A549 (cell line): Measurements from ENCODE around the gene MMS19. TPM values are rescaled to one million over a fixed set of nuclear protein-coding genes. Genes with fewer than 3 reads are reported as not detected.
A peak's percentile ranks its signal among the peaks of the same experiment; 100 is the strongest.

Source experiments
- ATAC-seq, 2 experiments: fragments of 200-7000 bp in 1 of 2; fragments of >200 bp in 1 of 2; cut with Nextera tagmentation in 1 of 2; cut with Tn5 transposase in 1 of 2; 3 replicates each; pipeline versions ENCODE4 v1.8.0 to v1.9.1; 2018 to 2020; ENCODE audit warnings: mild to moderate bottlenecking in 1 of 2, moderate library complexity in 1 of 2
- CTCF ChIA-PET: fragments of 300-600 bp; sonication (Branson Sonifier 250); formaldehyde crosslinking; extraction: SDS; loops from one replicate; lab custom pipeline; 2021; ENCODE audit warnings: antibody characterized with exemption, inconsistent platforms; lab: Yijun Ruan, JAX
- POLR2A ChIA-PET: fragments of 350-600 bp; formaldehyde crosslinking; extraction: SDS; loops from one replicate; lab custom pipeline; 2021; ENCODE audit warnings: antibody characterized with exemption, inconsistent platforms; lab: Yijun Ruan, JAX
- DNase-seq, 2 experiments: peaks; one replicate each; pipeline versions ENCODE4 v3.0.0 to v3.0.0-alpha.2; 2011 to 2016; ENCODE audit warnings: low read depth in 1 of 2, low spot score in 1 of 2
- FAIRE-seq: peaks from 2 replicates; lab custom pipeline; 2011; peaks lifted over from hg19 to GRCh38; lab: Jason Lieb, UNC
- H3K27ac ChIP-seq, 2 experiments: fragments of >200 bp; sonication (Bioruptor Twin); formaldehyde crosslinking; 3 replicates each; pipeline ENCODE4 v1.5.1; 2016 to 2017
- H3K4me1 ChIP-seq: fragments of >200 bp; sonication (Bioruptor Twin); formaldehyde crosslinking; 3 replicates; pipeline ENCODE4 v1.6.1; 2016
- H3K4me2 ChIP-seq: fragments of >200 bp; sonication (Bioruptor Twin); formaldehyde crosslinking; 3 replicates; pipeline ENCODE4 v1.6.1; 2016
- H3K4me3 ChIP-seq: fragments of >200 bp; sonication (Bioruptor Twin); formaldehyde crosslinking; 3 replicates; pipeline ENCODE4 v1.5.1; 2016
- H3K9me3 ChIP-seq: fragments of >200 bp; sonication (Bioruptor Twin); formaldehyde crosslinking; 3 replicates; pipeline ENCODE4 v1.6.1; 2016
- CBX2 ChIP-seq: fragments of 200-600 bp; sonication (generic); IDR thresholded peaks from 2 replicates; pipeline ENCODE4 v1.6.1; 2016; ENCODE audit warnings: low read depth, mild to moderate bottlenecking, borderline replicate concordance
- CEBPB ChIP-seq, 2 experiments: fragments of >200 bp in 1 of 2; sonication (Bioruptor Twin) in 1 of 2; formaldehyde crosslinking in 1 of 2; IDR thresholded peaks; 2 replicates each; pipeline ENCODE4 v1.6.1; 2012 to 2016
- CHD2 ChIP-seq: fragments of 150-350 bp; IDR thresholded peaks from 2 replicates; pipeline ENCODE4 v1.6.1; 2014; ENCODE audit warnings: low read length; ENCODE audit not compliant: partially characterized antibody
- ESRRA ChIP-seq: fragments of 150-350 bp; IDR thresholded peaks from 2 replicates; pipeline ENCODE4 v1.6.1; 2014; ENCODE audit warnings: mild to moderate bottlenecking, low read length, borderline replicate concordance
- HDAC2 ChIP-seq: fragments of 200-600 bp; sonication (generic); IDR thresholded peaks from 2 replicates; pipeline ENCODE4 v1.6.1; 2016
- KDM5A ChIP-seq: fragments of 200-600 bp; sonication (generic); IDR thresholded peaks from 2 replicates; pipeline ENCODE4 v1.6.1; 2016; ENCODE audit warnings: antibody characterized with exemption, mild to moderate bottlenecking
- NPAS2 ChIP-seq: fragments of 250-450 bp; sonication (Bioruptor Pico); IDR thresholded peaks from 2 replicates; pipeline ENCODE4 v1.8.0; 2022; ENCODE audit warnings: mild to moderate bottlenecking, moderate library complexity, borderline replicate concordance
- PHF8 ChIP-seq: fragments of 200-600 bp; sonication (generic); IDR thresholded peaks from 2 replicates; pipeline ENCODE4 v1.6.1; 2016; ENCODE audit warnings: low read depth, mild to moderate bottlenecking, antibody characterized with exemption, moderate library complexity, borderline replicate concordance
- RNF2 ChIP-seq: fragments of 200-600 bp; sonication (generic); IDR thresholded peaks from 2 replicates; pipeline ENCODE4 v1.6.1; 2016; ENCODE audit warnings: low read depth, mild to moderate bottlenecking, antibody characterized with exemption, moderate library complexity, borderline replicate concordance
- TP53 ChIP-seq: fragments of 250-450 bp; sonication (Bioruptor Pico); IDR thresholded peaks from 2 replicates; pipeline ENCODE4 v1.5.0; 2021; ENCODE audit warnings: mild to moderate bottlenecking, moderate library complexity
- ZFP36 ChIP-seq: fragments of 450-650 bp; IDR thresholded peaks from 2 replicates; pipeline ENCODE4 v1.6.1; 2014; ENCODE audit warnings: borderline replicate concordance; ENCODE audit not compliant: partially characterized antibody
- ZNF302 ChIP-seq: fragments of 250-450 bp; sonication (Bioruptor Pico); IDR thresholded peaks from 2 replicates; pipeline ENCODE4 v1.9.0; 2021; ENCODE audit warnings: inconsistent platforms, mild to moderate bottlenecking, moderate library complexity
- ZSCAN20 ChIP-seq: fragments of 250-450 bp; sonication (Bioruptor Pico); IDR thresholded peaks from 2 replicates; pipeline ENCODE4 v1.8.0; 2022; ENCODE audit warnings: mild to moderate bottlenecking, moderate library complexity
- WGBS: methylation state at CpG from one replicate; pipeline ENCODE4 v1.1.6; 2017; ENCODE audit errors: missing lambda C conversion rate; 5-methylcytosine and 5-hydroxymethylcytosine counted together
- polyA plus RNA-seq, 4 experiments: library from polyadenylated mRNA; depleted of rRNA in 3 of 4; stranded (reverse); fragments of >200 nt; fragmentation: RNase III in 1 of 4; extraction: RNeasy Plus Mini Kit Qiagen cat#74134 plus additional on column Dnase treatment in 1 of 4; gene quantifications; 2 replicates in 3 of 4; 3 replicates in 1 of 4; pipeline ENCODE4 v1.2.3, GENCODE V29; 2011 to 2017
- TF ChIP-seq, protein P1 (sequence below): fragments of 250-450 bp; sonication (Bioruptor Pico); IDR thresholded peaks from 2 replicates; pipeline ENCODE4 v1.5.0; 2021; ENCODE audit warnings: mild to moderate bottlenecking, moderate library complexity, borderline replicate concordance
- TF ChIP-seq, protein P2 (sequence below): IDR thresholded peaks from 2 replicates; pipeline ENCODE4 v1.6.1; 2012
- TF ChIP-seq, protein P3 (sequence below): fragments of >200 bp; sonication (Bioruptor Twin); formaldehyde crosslinking; IDR thresholded peaks from 3 replicates; pipeline ENCODE4 v1.5.1; 2016
- TF ChIP-seq, protein P4 (sequence below): fragments of 150-350 bp; IDR thresholded peaks from 2 replicates; pipeline ENCODE4 v1.6.1; 2014; ENCODE audit warnings: low read depth, mild to moderate bottlenecking, low read length
- TF ChIP-seq, protein P5 (sequence below): IDR thresholded peaks from 2 replicates; pipeline ENCODE4 v1.6.1; 2012
- TF ChIP-seq, protein P6 (sequence below): IDR thresholded peaks from 2 replicates; pipeline ENCODE4 v1.6.1; 2012; ENCODE audit warnings: low read depth, borderline replicate concordance

The MMS19 gene
- polyA plus RNA-seq, 2 of the 4 experiments (the other 2 are of a cell fraction): 60.6 to 65.6 TPM

DNA sequence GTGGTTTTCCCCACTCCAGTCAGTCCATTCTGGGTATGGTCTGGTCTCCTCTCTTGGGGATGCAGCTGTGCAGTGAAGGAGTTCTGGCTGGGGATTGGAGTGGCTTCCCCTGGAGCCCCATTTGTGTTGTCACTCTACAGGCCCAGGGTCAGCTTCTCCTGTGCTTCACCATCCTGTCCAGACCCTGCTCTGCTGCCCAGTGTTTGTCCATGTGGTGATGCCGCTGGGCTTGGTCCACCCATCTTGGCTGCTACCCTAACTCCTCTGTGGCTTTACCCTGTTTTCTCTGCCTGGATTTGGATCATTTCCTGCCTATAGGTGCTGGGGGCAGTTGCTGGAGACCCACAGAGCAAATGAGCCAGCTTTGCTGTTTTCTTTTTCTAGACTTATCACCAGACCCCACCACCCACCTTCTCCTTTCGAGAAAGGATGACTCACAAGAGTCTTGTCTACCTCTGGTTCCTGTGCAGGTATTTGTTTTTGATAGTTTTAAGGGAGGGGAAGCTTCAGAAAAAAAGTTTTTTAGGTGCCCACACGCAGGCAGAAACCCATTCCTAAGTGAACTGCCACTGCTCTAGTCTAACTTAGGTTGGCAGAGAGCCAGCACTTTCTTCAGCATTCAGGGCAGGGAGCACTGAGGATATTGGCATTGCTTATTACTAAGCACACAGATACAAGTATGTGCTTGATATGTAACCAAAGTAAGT is 43.7 kb downstream of the MMS19 start:
- peak in 1 of 2 experiments; percentile 16; a peak in 1 of 6 replicates for ATAC-seq
- no peaks in the 10 kb centered on the region for H3K4me1 ChIP-seq
- no peak overlapping the region for H3K4me3 ChIP-seq
- no peak overlapping the region for H3K4me2 ChIP-seq
- ChIA-PET CTCF (interaction anchor here (0.5 to 6.9 kb wide), 8 partner anchors 9 to 158 kb away, joined by 3 to 58 read pairs (median 4); no protein-coding TSS in a partner anchor), POLR2A (interaction anchor here (1.1 kb wide), 1 partner anchor 10 kb away, joined by 4 read pairs; no protein-coding TSS in a partner anchor)
- FAIRE-seq: no peak
- WGBS: 84% methylated on average over 3 of the region's 3 CpGs
- no peaks in the 10 kb centered on the region for H3K9me3 ChIP-seq
- TF ChIP-seq KDM5A: no peak
- TF ChIP-seq ESRRA: no peak
- TF ChIP-seq, protein P1, sequence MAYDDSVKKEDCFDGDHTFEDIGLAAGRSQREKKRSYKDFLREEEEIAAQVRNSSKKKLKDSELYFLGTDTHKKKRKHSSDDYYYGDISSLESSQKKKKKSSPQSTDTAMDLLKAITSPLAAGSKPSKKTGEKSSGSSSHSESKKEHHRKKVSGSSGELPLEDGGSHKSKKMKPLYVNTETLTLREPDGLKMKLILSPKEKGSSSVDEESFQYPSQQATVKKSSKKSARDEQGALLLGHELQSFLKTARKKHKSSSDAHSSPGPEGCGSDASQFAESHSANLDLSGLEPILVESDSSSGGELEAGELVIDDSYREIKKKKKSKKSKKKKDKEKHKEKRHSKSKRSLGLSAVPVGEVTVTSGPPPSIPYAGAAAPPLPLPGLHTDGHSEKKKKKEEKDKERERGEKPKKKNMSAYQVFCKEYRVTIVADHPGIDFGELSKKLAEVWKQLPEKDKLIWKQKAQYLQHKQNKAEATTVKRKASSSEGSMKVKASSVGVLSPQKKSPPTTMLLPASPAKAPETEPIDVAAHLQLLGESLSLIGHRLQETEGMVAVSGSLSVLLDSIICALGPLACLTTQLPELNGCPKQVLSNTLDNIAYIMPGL (CRISPR knock-in tag): no peak
- TF ChIP-seq, protein P2, sequence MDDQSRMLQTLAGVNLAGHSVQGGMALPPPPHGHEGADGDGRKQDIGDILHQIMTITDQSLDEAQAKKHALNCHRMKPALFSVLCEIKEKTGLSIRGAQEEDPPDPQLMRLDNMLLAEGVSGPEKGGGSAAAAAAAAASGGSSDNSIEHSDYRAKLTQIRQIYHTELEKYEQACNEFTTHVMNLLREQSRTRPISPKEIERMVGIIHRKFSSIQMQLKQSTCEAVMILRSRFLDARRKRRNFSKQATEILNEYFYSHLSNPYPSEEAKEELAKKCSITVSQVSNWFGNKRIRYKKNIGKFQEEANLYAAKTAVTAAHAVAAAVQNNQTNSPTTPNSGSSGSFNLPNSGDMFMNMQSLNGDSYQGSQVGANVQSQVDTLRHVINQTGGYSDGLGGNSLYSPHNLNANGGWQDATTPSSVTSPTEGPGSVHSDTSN: no peak
- TF ChIP-seq, protein P3, sequence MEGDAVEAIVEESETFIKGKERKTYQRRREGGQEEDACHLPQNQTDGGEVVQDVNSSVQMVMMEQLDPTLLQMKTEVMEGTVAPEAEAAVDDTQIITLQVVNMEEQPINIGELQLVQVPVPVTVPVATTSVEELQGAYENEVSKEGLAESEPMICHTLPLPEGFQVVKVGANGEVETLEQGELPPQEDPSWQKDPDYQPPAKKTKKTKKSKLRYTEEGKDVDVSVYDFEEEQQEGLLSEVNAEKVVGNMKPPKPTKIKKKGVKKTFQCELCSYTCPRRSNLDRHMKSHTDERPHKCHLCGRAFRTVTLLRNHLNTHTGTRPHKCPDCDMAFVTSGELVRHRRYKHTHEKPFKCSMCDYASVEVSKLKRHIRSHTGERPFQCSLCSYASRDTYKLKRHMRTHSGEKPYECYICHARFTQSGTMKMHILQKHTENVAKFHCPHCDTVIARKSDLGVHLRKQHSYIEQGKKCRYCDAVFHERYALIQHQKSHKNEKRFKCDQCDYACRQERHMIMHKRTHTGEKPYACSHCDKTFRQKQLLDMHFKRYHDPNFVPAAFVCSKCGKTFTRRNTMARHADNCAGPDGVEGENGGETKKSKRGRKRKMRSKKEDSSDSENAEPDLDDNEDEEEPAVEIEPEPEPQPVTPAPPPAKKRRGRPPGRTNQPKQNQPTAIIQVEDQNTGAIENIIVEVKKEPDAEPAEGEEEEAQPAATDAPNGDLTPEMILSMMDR: no peak
- TF ChIP-seq CBX2: no peak
- TF ChIP-seq, protein P4, sequence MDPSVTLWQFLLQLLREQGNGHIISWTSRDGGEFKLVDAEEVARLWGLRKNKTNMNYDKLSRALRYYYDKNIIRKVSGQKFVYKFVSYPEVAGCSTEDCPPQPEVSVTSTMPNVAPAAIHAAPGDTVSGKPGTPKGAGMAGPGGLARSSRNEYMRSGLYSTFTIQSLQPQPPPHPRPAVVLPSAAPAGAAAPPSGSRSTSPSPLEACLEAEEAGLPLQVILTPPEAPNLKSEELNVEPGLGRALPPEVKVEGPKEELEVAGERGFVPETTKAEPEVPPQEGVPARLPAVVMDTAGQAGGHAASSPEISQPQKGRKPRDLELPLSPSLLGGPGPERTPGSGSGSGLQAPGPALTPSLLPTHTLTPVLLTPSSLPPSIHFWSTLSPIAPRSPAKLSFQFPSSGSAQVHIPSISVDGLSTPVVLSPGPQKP: no peak
- TF ChIP-seq ZSCAN20 (CRISPR knock-in tag): no peak
- no peak for TF ChIP-seq CEBPB (IDR thresholded peaks at IDR 0.05)
- H3K27ac ChIP-seq: no peak overlapping the region
- DNase-seq: no peak

DNA sequence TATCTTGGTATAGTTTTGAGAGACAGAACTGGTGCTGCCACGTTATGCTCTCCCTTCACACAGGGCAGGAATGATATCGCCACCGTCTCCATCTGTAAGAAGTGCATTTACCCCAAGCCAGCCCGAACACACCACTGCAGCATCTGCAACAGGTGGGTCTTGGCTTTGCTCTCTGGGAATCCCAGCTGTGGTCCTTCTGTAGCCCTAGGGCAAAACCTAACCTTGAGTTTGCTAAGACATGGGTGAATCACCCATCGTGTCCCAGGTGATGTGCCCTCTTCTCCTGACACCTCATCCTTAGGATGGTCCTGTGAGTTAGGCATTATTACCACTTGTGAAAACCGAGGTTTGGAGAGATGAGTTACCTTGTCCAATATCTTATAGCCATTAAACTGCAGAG is 45.9 kb downstream of the MMS19 start:
- FAIRE-seq: no peak
- H3K9me3 ChIP-seq: no peaks in the 10 kb centered on the region
- WGBS: 84% methylated on average over 6 of the region's 6 CpGs
- peaks cover 14% of the 10 kb centered on the region; the same call in 2 of the 3 replicates for H3K4me1 ChIP-seq
- POLR2A ChIA-PET: no interaction called here
- TF ChIP-seq HDAC2: no peak
- no peak for TF ChIP-seq ZSCAN20 (CRISPR knock-in tag)
- TF ChIP-seq RNF2: no peak
- TF ChIP-seq ZFP36: no peak
- TF ChIP-seq TP53 (CRISPR knock-in tag): no peak
- no peak for TF ChIP-seq NPAS2 (CRISPR knock-in tag)
- TF ChIP-seq PHF8: no peak
- TF ChIP-seq, protein P5, sequence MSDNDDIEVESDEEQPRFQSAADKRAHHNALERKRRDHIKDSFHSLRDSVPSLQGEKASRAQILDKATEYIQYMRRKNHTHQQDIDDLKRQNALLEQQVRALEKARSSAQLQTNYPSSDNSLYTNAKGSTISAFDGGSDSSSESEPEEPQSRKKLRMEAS: no peak
- no peak for TF ChIP-seq ESRRA
- TF ChIP-seq ZNF302 (CRISPR knock-in tag): no peak
- TF ChIP-seq CHD2: no peak
- TF ChIP-seq, protein P6, sequence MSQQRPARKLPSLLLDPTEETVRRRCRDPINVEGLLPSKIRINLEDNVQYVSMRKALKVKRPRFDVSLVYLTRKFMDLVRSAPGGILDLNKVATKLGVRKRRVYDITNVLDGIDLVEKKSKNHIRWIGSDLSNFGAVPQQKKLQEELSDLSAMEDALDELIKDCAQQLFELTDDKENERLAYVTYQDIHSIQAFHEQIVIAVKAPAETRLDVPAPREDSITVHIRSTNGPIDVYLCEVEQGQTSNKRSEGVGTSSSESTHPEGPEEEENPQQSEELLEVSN: no peak
- TF ChIP-seq, all 56 proteins: peak for 0
- ATAC-seq (no peak), DNase-seq (no peak)
- H3K4me2 ChIP-seq: no peak overlapping the region
- CTCF ChIA-PET: interaction anchor here (0.6 to 6.9 kb wide), 7 partner anchors 9 to 576 kb away, joined by 3 to 58 read pairs (median 6); no protein-coding TSS in a partner anchor
- no peak overlapping the region for H3K27ac ChIP-seq
- no peak overlapping the region for H3K4me3 ChIP-seq
